A549 (cell line): ENCODE data around the gene SMG6. TPM values are rescaled to one million over a fixed set of nuclear protein-coding genes. Genes with fewer than 3 reads are reported as not detected.

Source experiments
- ATAC-seq, 2 experiments: fragments of 200-7000 bp in 1 of 2; fragments of >200 bp in 1 of 2; cut with Nextera tagmentation in 1 of 2; cut with Tn5 transposase in 1 of 2; 3 replicates each; pipeline versions ENCODE4 v1.8.0 to v1.9.1; 2018 to 2020; ENCODE audit warnings: mild to moderate bottlenecking in 1 of 2, moderate library complexity in 1 of 2
- CTCF ChIA-PET: fragments of 300-600 bp; sonication (Branson Sonifier 250); formaldehyde crosslinking; extraction: SDS; loops from one replicate; lab custom pipeline; 2021; ENCODE audit warnings: antibody characterized with exemption, inconsistent platforms; lab: Yijun Ruan, JAX
- POLR2A ChIA-PET: fragments of 350-600 bp; formaldehyde crosslinking; extraction: SDS; loops from one replicate; lab custom pipeline; 2021; ENCODE audit warnings: antibody characterized with exemption, inconsistent platforms; lab: Yijun Ruan, JAX
- DNase-seq, 2 experiments: peaks; one replicate each; pipeline versions ENCODE4 v3.0.0 to v3.0.0-alpha.2; 2011 to 2016; ENCODE audit warnings: low read depth in 1 of 2, low spot score in 1 of 2
- FAIRE-seq: peaks from 2 replicates; lab custom pipeline; 2011; peaks lifted over from hg19 to GRCh38; lab: Jason Lieb, UNC
- H3K27ac ChIP-seq, 2 experiments: fragments of >200 bp; sonication (Bioruptor Twin); formaldehyde crosslinking; 3 replicates each; pipeline ENCODE4 v1.5.1; 2016 to 2017
- H3K4me1 ChIP-seq: fragments of >200 bp; sonication (Bioruptor Twin); formaldehyde crosslinking; 3 replicates; pipeline ENCODE4 v1.6.1; 2016
- H3K4me2 ChIP-seq: fragments of >200 bp; sonication (Bioruptor Twin); formaldehyde crosslinking; 3 replicates; pipeline ENCODE4 v1.6.1; 2016
- H3K4me3 ChIP-seq: fragments of >200 bp; sonication (Bioruptor Twin); formaldehyde crosslinking; 3 replicates; pipeline ENCODE4 v1.5.1; 2016
- H3K9me3 ChIP-seq: fragments of >200 bp; sonication (Bioruptor Twin); formaldehyde crosslinking; 3 replicates; pipeline ENCODE4 v1.6.1; 2016
- CBX8 ChIP-seq: fragments of 200-600 bp; sonication (generic); IDR thresholded peaks from 2 replicates; pipeline ENCODE4 v1.6.1; 2016
- CEBPB ChIP-seq, 2 experiments: fragments of >200 bp in 1 of 2; sonication (Bioruptor Twin) in 1 of 2; formaldehyde crosslinking in 1 of 2; IDR thresholded peaks; 2 replicates each; pipeline ENCODE4 v1.6.1; 2012 to 2016
- EHMT2 ChIP-seq: fragments of 200-600 bp; sonication (generic); IDR thresholded peaks from 2 replicates; pipeline ENCODE4 v1.6.1; 2016; ENCODE audit warnings: antibody characterized with exemption, low read depth, mild to moderate bottlenecking, moderate library complexity
- EP300 ChIP-seq, 2 experiments: fragments of >200 bp; sonication (Bioruptor Twin); formaldehyde crosslinking; IDR thresholded peaks; 2 replicates in 1 of 2; 3 replicates in 1 of 2; pipeline ENCODE4 v1.6.1; 2016 to 2017
- FOSB ChIP-seq: fragments of 250-450 bp; sonication (Bioruptor Pico); IDR thresholded peaks from 2 replicates; pipeline ENCODE4 v1.5.0; 2020; ENCODE audit warnings: mild to moderate bottlenecking, moderate library complexity
- FOXS1 ChIP-seq: fragments of 250-450 bp; sonication (Bioruptor Pico); IDR thresholded peaks from 2 replicates; pipeline ENCODE4 v1.5.0; 2020; ENCODE audit warnings: mild to moderate bottlenecking, moderate library complexity
- HOXA7 ChIP-seq: fragments of 250-450 bp; sonication (Bioruptor Pico); IDR thresholded peaks from 2 replicates; pipeline ENCODE4 v1.5.0; 2020; ENCODE audit warnings: mild to moderate bottlenecking, moderate library complexity
- HOXB5 ChIP-seq: fragments of 250-450 bp; sonication (Bioruptor Pico); IDR thresholded peaks from 2 replicates; pipeline ENCODE4 v1.5.0; 2020; ENCODE audit warnings: mild to moderate bottlenecking, moderate library complexity
- JUN ChIP-seq, 2 experiments: fragments of >200 bp; sonication (Bioruptor Twin); formaldehyde crosslinking; IDR thresholded peaks; 2 replicates in 1 of 2; 3 replicates in 1 of 2; pipeline ENCODE4 v1.6.1; 2016 to 2017
- JUNB ChIP-seq: fragments of >200 bp; sonication (Bioruptor Twin); formaldehyde crosslinking; IDR thresholded peaks from 2 replicates; pipeline ENCODE4 v1.6.1; 2016
- KDM1A ChIP-seq: fragments of 200-600 bp; sonication (generic); IDR thresholded peaks from 2 replicates; pipeline ENCODE4 v1.6.1; 2016; ENCODE audit warnings: low read depth, mild to moderate bottlenecking
- MAFK ChIP-seq: fragments of 450-650 bp; IDR thresholded peaks from 2 replicates; pipeline ENCODE4 v1.6.1; 2014; ENCODE audit not compliant: partially characterized antibody
- MYC ChIP-seq: IDR thresholded peaks from 2 replicates; pipeline ENCODE4 v1.6.1; 2012; ENCODE audit warnings: mild to moderate bottlenecking, inconsistent platforms, low read length, improper control_type of control experiment, borderline replicate concordance
- NPAS2 ChIP-seq: fragments of 250-450 bp; sonication (Bioruptor Pico); IDR thresholded peaks from 2 replicates; pipeline ENCODE4 v1.8.0; 2022; ENCODE audit warnings: mild to moderate bottlenecking, moderate library complexity, borderline replicate concordance
- PHF8 ChIP-seq: fragments of 200-600 bp; sonication (generic); IDR thresholded peaks from 2 replicates; pipeline ENCODE4 v1.6.1; 2016; ENCODE audit warnings: low read depth, mild to moderate bottlenecking, antibody characterized with exemption, moderate library complexity, borderline replicate concordance
- POLR2A ChIP-seq: IDR thresholded peaks from 2 replicates; pipeline ENCODE4 v1.6.1; 2012; ENCODE audit warnings: mild to moderate bottlenecking, low read length
- RAD21 ChIP-seq, 2 experiments: fragments of >200 bp in 1 of 2; sonication (Bioruptor Twin) in 1 of 2; formaldehyde crosslinking in 1 of 2; IDR thresholded peaks in 1 of 2; conservative IDR thresholded peaks in 1 of 2; 2 replicates in 1 of 2; 3 replicates in 1 of 2; pipeline ENCODE4 v1.6.1; 2012 to 2018; ENCODE audit warnings: inconsistent platforms in 1 of 2
- RARB ChIP-seq: fragments of 250-450 bp; sonication (Bioruptor Pico); IDR thresholded peaks from 2 replicates; pipeline ENCODE4 v1.8.0; 2021; ENCODE audit warnings: mild to moderate bottlenecking, moderate library complexity
- RFX5 ChIP-seq: fragments of 450-650 bp; IDR thresholded peaks from 2 replicates; pipeline ENCODE4 v1.7.1; 2014; ENCODE audit warnings: antibody characterized with exemption, mild to moderate bottlenecking, moderate library complexity
- ZFP36 ChIP-seq: fragments of 450-650 bp; IDR thresholded peaks from 2 replicates; pipeline ENCODE4 v1.6.1; 2014; ENCODE audit warnings: borderline replicate concordance; ENCODE audit not compliant: partially characterized antibody
- WGBS: methylation state at CpG from one replicate; pipeline ENCODE4 v1.1.6; 2017; ENCODE audit errors: missing lambda C conversion rate; 5-methylcytosine and 5-hydroxymethylcytosine counted together
- polyA plus RNA-seq, 4 experiments: library from polyadenylated mRNA; depleted of rRNA in 3 of 4; stranded (reverse); fragments of >200 nt; fragmentation: RNase III in 1 of 4; extraction: RNeasy Plus Mini Kit Qiagen cat#74134 plus additional on column Dnase treatment in 1 of 4; gene quantifications; 2 replicates in 3 of 4; 3 replicates in 1 of 4; pipeline ENCODE4 v1.2.3, GENCODE V29; 2011 to 2017
- TF ChIP-seq, protein P1 (sequence below): fragments of >200 bp; sonication (Bioruptor Twin); formaldehyde crosslinking; IDR thresholded peaks from 3 replicates; pipeline ENCODE4 v1.6.1; 2016
- TF ChIP-seq, protein P2 (sequence below): IDR thresholded peaks from 2 replicates; pipeline ENCODE4 v1.6.1; 2012
- TF ChIP-seq, protein P3 (sequence below): IDR thresholded peaks from 2 replicates; pipeline ENCODE4 v1.6.1; 2012
- TF ChIP-seq, protein P4 (sequence below): fragments of 200-600 bp; sonication (generic); IDR thresholded peaks from 2 replicates; pipeline ENCODE4 v1.6.1; 2016; ENCODE audit warnings: antibody characterized with exemption, mild to moderate bottlenecking, moderate library complexity
- TF ChIP-seq, protein P5 (sequence below): fragments of >200 bp; sonication (Bioruptor Twin); formaldehyde crosslinking; IDR thresholded peaks from 3 replicates; pipeline ENCODE4 v1.5.1; 2016

Gene SMG6
- polyA plus RNA-seq, 2 of the 4 experiments (the other 2 are of a cell fraction) = 4.7 to 17.0 TPM

DNA sequence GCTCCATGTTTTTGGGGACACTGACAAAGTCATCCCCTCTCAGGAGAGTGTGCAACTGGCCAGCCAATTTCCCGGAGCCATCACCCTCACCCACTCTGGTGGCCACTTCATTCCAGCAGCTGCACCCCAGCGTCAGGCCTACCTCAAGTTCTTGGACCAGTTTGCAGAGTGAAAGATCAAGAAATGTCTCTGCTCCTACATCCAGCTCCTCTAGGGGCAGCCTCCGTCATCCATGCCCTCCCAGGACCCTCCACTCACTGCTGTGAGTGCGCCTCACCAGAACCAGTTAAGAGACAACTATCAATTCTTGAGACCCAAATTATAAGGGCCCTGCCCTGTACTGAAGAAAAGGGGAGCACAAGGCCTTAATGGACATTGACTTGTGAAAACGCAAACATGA lies 260.7 kb downstream of the SMG6 start (continued):
- TF ChIP-seq, protein P1, sequence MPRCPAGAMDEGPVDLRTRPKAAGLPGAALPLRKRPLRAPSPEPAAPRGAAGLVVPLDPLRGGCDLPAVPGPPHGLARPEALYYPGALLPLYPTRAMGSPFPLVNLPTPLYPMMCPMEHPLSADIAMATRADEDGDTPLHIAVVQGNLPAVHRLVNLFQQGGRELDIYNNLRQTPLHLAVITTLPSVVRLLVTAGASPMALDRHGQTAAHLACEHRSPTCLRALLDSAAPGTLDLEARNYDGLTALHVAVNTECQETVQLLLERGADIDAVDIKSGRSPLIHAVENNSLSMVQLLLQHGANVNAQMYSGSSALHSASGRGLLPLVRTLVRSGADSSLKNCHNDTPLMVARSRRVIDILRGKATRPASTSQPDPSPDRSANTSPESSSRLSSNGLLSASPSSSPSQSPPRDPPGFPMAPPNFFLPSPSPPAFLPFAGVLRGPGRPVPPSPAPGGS = no peak
- TF ChIP-seq MYC = no peak
- TF ChIP-seq KDM1A = no peak
- TF ChIP-seq ZFP36 = no peak
- TF ChIP-seq, protein P2, sequence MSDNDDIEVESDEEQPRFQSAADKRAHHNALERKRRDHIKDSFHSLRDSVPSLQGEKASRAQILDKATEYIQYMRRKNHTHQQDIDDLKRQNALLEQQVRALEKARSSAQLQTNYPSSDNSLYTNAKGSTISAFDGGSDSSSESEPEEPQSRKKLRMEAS = no peak
- no peak for TF ChIP-seq POLR2A
- no peak for TF ChIP-seq EP300 (IDR thresholded peaks at IDR 0.05)
- no peak for TF ChIP-seq JUN (IDR thresholded peaks at IDR 0.05)
- no peak for TF ChIP-seq NPAS2 (CRISPR knock-in tag)
- no peak for TF ChIP-seq PHF8
- TF ChIP-seq, all 56 proteins: peak for 0

DNA sequence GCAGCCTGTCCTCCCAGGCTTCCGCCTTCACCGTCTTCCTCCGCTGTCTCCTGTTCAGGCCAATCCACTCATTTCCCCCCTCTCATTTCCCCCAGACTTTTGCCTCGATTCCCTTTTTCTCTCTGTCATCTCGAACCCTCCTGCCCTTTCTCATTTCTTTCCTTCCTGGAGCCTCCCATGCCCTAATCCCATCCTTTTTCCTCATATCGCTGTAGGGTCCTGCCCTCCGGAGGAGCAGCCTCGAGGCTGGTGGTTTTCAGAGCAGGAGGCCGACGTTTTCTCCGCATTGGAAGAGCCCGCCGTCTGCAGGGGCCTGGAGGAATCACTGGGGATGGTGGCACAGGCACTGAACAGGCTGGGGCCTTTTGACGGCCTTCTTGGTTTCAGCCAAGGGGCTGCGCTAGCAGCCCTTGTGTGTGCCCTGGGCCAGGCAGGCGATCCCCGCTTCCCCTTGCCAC lies 261.2 kb downstream of the SMG6 start:
- no peaks in the 10 kb centered on the region for H3K9me3 ChIP-seq
- TF ChIP-seq, protein P3, sequence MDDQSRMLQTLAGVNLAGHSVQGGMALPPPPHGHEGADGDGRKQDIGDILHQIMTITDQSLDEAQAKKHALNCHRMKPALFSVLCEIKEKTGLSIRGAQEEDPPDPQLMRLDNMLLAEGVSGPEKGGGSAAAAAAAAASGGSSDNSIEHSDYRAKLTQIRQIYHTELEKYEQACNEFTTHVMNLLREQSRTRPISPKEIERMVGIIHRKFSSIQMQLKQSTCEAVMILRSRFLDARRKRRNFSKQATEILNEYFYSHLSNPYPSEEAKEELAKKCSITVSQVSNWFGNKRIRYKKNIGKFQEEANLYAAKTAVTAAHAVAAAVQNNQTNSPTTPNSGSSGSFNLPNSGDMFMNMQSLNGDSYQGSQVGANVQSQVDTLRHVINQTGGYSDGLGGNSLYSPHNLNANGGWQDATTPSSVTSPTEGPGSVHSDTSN = no peak
- TF ChIP-seq CBX8 (no peak), FOXS1 (CRISPR knock-in tag) (no peak), RARB (CRISPR knock-in tag) (no peak), PHF8 (0 out of 2 replicates have a peak, but pooled peaks have one; percentile 15), RAD21 (conservative IDR thresholded peaks at IDR 0.05 in 1 of 2, IDR thresholded peaks at IDR 0.05 in 1 of 2) (no peak), HOXA7 (CRISPR knock-in tag) (peak; percentile 79; the same call in 1 of the 2 replicates), CEBPB (IDR thresholded peaks at IDR 0.05) (no peak), FOSB (CRISPR knock-in tag) (no peak), HOXB5 (CRISPR knock-in tag) (no peak), MAFK (no peak)
- TF ChIP-seq, protein P2 = 0 out of 2 replicates have a peak, but pooled peaks have one; percentile 0
- peak overlapping the region; percentile 85 for H3K4me3 ChIP-seq
- 31% methylated on average over 17 of the region's 17 CpGs for WGBS
- ATAC-seq (peak; percentile 12 to 28), FAIRE-seq (peak; percentile 56), DNase-seq (peak; percentile 55 to 61)
- H3K27ac ChIP-seq = peak overlapping the region; percentile 93 to 99
- ChIA-PET CTCF (interaction anchor here (1.0 to 16.1 kb wide), 13 partner anchors 15 to 329 kb away, joined by 3 to 224 read pairs (median 6); partner anchors contain the start of genes DPH1, HIC1 and RTN4RL1), POLR2A (no interaction called here)
- peak overlapping the region; percentile 96 for H3K4me2 ChIP-seq
- H3K4me1 ChIP-seq = peaks cover 24% of the 10 kb centered on the region

DNA sequence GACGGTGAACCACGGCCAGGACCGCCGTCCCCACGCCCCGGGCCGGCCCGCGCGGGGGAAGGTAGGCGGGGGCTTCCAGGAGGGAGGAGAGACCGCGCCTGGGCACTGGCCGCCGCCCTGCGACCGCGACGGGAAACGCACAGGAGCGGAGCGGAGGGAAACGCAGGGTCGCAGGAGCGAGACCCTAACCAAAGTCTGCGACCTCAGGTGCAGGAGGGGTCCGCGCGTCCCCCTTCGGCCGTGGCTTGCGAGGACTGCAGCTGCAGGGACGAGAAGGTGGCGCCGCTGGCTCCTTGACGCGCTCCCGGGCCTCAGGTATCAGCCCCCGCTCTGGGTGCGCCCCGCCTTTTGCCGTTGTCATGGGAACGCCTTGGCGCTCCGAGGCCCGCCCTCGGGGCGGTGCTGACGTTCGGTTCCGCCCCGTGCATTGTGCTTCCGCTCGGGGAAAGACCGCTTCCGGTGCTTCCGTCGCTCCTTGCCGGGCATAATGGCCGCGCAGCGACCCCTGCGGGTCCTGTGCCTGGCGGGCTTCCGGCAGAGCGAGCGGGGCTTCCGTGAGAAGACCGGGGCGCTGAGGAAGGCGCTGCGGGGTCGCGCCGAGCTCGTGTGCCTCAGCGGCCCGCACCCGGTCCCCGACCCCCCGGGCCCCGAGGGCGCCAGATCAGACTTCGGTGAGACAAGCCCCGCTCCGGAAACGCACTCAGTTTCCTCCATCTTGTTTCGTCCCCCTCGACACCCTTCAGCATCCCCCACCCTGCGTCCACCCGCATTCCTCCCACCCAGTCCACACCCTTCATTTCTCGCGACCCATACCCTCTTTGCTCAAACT lies 261.8 kb downstream of the SMG6 start, which contains the start of gene OVCA2:
OVCA2 (plus strand) TSS at position 462 of the 829 bp plus-strand sequence; CDS start at position 488, 26 bp downstream.
- Histone ChIP-seq H3K4me3 (peak within 1 kb of the TSS; percentile 85), H3K4me2 (peak within 1 kb of the TSS; percentile 96), H3K27ac (peak within 1 kb of the TSS; percentile 93 to 99), H3K9me3 (no peaks in the 10 kb centered on the region), H3K4me1 (peaks cover 24% of the 10 kb centered on the region)
- FAIRE-seq = peak; percentile 86
- ChIA-PET POLR2A (interaction anchor here (1.2 kb wide), 1 partner anchor 132 kb away, joined by 4 read pairs; no protein-coding TSS in a partner anchor), CTCF (interaction anchor here (0.9 to 16.1 kb wide), 18 partner anchors 15 to 329 kb away, joined by 3 to 224 read pairs (median 5); partner anchors contain the start of genes DPH1, HIC1 and RTN4RL1)
- DNase-seq = peak; percentile 94 to 96
- peak; percentile 82 to 91 for ATAC-seq
- 2% methylated on average over 51 of the region's 93 CpGs for WGBS
- TF ChIP-seq, protein P4, sequence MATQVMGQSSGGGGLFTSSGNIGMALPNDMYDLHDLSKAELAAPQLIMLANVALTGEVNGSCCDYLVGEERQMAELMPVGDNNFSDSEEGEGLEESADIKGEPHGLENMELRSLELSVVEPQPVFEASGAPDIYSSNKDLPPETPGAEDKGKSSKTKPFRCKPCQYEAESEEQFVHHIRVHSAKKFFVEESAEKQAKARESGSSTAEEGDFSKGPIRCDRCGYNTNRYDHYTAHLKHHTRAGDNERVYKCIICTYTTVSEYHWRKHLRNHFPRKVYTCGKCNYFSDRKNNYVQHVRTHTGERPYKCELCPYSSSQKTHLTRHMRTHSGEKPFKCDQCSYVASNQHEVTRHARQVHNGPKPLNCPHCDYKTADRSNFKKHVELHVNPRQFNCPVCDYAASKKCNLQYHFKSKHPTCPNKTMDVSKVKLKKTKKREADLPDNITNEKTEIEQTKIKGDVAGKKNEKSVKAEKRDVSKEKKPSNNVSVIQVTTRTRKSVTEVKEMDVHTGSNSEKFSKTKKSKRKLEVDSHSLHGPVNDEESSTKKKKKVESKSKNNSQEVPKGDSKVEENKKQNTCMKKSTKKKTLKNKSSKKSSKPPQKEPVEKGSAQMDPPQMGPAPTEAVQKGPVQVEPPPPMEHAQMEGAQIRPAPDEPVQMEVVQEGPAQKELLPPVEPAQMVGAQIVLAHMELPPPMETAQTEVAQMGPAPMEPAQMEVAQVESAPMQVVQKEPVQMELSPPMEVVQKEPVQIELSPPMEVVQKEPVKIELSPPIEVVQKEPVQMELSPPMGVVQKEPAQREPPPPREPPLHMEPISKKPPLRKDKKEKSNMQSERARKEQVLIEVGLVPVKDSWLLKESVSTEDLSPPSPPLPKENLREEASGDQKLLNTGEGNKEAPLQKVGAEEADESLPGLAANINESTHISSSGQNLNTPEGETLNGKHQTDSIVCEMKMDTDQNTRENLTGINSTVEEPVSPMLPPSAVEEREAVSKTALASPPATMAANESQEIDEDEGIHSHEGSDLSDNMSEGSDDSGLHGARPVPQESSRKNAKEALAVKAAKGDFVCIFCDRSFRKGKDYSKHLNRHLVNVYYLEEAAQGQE = peak; percentile 21; the same call in 1 of the 2 replicates
- TF ChIP-seq JUNB (no peak), EHMT2 (no peak), RFX5 (peak; percentile 72; the same call in 1 of the 2 replicates), FOXS1 (CRISPR knock-in tag) (no peak), PHF8 (peak; percentile 94)
- TF ChIP-seq, protein P5, sequence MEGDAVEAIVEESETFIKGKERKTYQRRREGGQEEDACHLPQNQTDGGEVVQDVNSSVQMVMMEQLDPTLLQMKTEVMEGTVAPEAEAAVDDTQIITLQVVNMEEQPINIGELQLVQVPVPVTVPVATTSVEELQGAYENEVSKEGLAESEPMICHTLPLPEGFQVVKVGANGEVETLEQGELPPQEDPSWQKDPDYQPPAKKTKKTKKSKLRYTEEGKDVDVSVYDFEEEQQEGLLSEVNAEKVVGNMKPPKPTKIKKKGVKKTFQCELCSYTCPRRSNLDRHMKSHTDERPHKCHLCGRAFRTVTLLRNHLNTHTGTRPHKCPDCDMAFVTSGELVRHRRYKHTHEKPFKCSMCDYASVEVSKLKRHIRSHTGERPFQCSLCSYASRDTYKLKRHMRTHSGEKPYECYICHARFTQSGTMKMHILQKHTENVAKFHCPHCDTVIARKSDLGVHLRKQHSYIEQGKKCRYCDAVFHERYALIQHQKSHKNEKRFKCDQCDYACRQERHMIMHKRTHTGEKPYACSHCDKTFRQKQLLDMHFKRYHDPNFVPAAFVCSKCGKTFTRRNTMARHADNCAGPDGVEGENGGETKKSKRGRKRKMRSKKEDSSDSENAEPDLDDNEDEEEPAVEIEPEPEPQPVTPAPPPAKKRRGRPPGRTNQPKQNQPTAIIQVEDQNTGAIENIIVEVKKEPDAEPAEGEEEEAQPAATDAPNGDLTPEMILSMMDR = peak; percentile 47
